Esophagus squamous epithelium (tissue), 5 donors: Measurements from ENCODE around the gene NOSIP. TPM values are rescaled to one million over a fixed set of nuclear protein-coding genes. Genes with fewer than 3 reads are reported as not detected.

Experiments
- DNase-seq: peaks from one replicate; lab custom pipeline; 2025; lab: John Stamatoyannopoulos, UW
- H3K27ac ChIP-seq, 4 donors: fragments of 200-600 bp; sonication (generic); one replicate each; pipeline ENCODE4 v1.5.1; 2016 to 2019; ENCODE audit warnings: mild to moderate bottlenecking in 1 of 4
- H3K27me3 ChIP-seq, 4 donors: fragments of 200-600 bp; sonication (generic); 1 replicate in 3 of 4; 2 replicates in 1 of 4; pipeline versions ENCODE4 v1.5.1 to v1.6.0; 2017 to 2021; ENCODE audit warnings: antibody characterized with exemption in 1 of 4
- H3K36me3 ChIP-seq, 3 donors: fragments of 200-600 bp; sonication (generic); one replicate each; pipeline ENCODE4 v1.5.1; 2016 to 2019
- H3K4me1 ChIP-seq, 3 donors: fragments of 200-600 bp; sonication (generic); one replicate each; pipeline ENCODE4 v1.5.1; 2017 to 2019
- H3K4me3 ChIP-seq, 4 donors: fragments of 200-600 bp; sonication (generic); 1 replicate in 3 of 4; 2 replicates in 1 of 4; pipeline ENCODE4 v1.5.1; 2016 to 2019; ENCODE audit warnings: mild to moderate bottlenecking in 2 of 4, moderate library complexity in 1 of 4
- H3K9me3 ChIP-seq, 3 donors: fragments of 200-600 bp; sonication (generic); one replicate each; pipeline ENCODE4 v1.5.1; 2016 to 2019
- CTCF ChIP-seq, 6 experiments: fragments of 450-650 bp in 4 of 6; fragments of 200-600 bp in 2 of 6; sonication (generic) in 2 of 6; IDR thresholded peaks; one replicate each; pipeline ENCODE4 v1.5.1; 2016 to 2019; ENCODE audit warnings: antibody characterized with exemption in 6 of 6, mild to moderate bottlenecking in 4 of 6, moderate library complexity in 4 of 6
- POLR2A ChIP-seq, 4 donors: fragments of 450-650 bp; IDR thresholded peaks; one replicate each; pipeline ENCODE4 v1.6.1; 2017; ENCODE audit warnings: antibody characterized with exemption in 4 of 4, mild to moderate bottlenecking in 4 of 4, moderate library complexity in 3 of 4
- WGBS, 2 donors: methylation state at CpG; one replicate each; pipeline ENCODE4 v1.1.5; 2018; 5-methylcytosine and 5-hydroxymethylcytosine counted together
- intact Hi-C: fragments of 100-400 bp; cut with DNase I; formaldehyde crosslinking; loops from one replicate; pipeline ENCODE4 v1.15.0; 2022
- total RNA-seq, 4 donors: library from RNA; depleted of rRNA; stranded (reverse); fragments of >200 nt; gene quantifications; one replicate each; pipeline ENCODE4 v1.1.0, GENCODE V29; 2016
- donor health status: DM: yes; HTN: yes; CAD: no.

NOSIP gene
- total RNA-seq, 4 donors from 2014 or later, result 37.8 to 50.7 (median 40.2) TPM

- Histone ChIP-seq H3K4me3 (peak within 1 kb of the TSS; percentile 37 to 78 (median 74)), H3K4me1 (peaks cover 12 to 48% (median 15%) of the 10 kb centered on the region in 3 donors), H3K9me3 (no peaks in the 10 kb centered on the region), H3K27ac (peak within 1 kb of the TSS; percentile 70 to 90 (median 80)), H3K27me3 (no peaks in the 10 kb centered on the region), H3K36me3 (peaks cover 0 to 31% (median 0%) of the 10 kb centered on the region in 3 donors)
- 19 to 21% methylated on average over 10 to 14 of the region's 15 CpGs for WGBS, 2 donors
- intact Hi-C loops, result no loop called here
- TF ChIP-seq POLR2A (IDR thresholded peaks at IDR 0.05), result no peak
- no peak for TF ChIP-seq CTCF (IDR thresholded peaks at IDR 0.05)
- DNase-seq, result no peak
Measured at GRCh38 chr19:49581007-49581508, 702 bp upstream of the NOSIP start, which contains the start of gene PRRG2. PRRG2 (plus strand) TSS chr19:49581316; CDS start chr19:49583220, 1,904 bp downstream.

DNA sequence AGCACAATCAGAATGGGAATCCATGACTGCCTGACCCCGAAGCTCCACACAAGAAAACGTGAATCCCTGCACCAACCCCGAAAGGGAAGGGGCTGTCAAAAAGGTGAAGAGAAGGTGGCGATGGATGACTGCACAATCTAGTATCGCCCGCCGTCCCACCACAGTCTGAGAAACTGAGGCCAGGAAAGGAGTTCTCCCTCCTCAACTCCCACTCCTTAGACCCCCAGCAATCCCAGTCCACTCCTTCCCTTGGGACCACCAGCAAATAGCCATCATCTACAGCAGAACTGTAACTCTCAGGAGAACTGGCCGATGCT is 451 bp downstream of the NOSIP start:
- intact Hi-C loops, result loop anchor here (10.0 kb wide), 1 partner anchor 95 kb away; the partner anchor contains the start of gene PRMT1
- peaks cover 12 to 48% (median 15%) of the 10 kb centered on the region in 3 donors for H3K4me1 ChIP-seq
- H3K36me3 ChIP-seq, result peaks cover 0 to 34% (median 0%) of the 10 kb centered on the region in 3 donors
- no peaks in the 10 kb centered on the region for H3K9me3 ChIP-seq
- H3K27ac ChIP-seq, result peak overlapping the region; percentile 70 to 90 (median 80)
- no peak for DNase-seq
- TF ChIP-seq POLR2A (IDR thresholded peaks at IDR 0.05) (no peak), CTCF (IDR thresholded peaks at IDR 0.05) (no peak)
- H3K4me3 ChIP-seq, result peak overlapping the region; percentile 37 to 78 (median 74)
- 1 to 3% methylated on average over 6 to 8 of the region's 8 CpGs for WGBS, 2 donors
- no peaks in the 10 kb centered on the region for H3K27me3 ChIP-seq

DNA sequence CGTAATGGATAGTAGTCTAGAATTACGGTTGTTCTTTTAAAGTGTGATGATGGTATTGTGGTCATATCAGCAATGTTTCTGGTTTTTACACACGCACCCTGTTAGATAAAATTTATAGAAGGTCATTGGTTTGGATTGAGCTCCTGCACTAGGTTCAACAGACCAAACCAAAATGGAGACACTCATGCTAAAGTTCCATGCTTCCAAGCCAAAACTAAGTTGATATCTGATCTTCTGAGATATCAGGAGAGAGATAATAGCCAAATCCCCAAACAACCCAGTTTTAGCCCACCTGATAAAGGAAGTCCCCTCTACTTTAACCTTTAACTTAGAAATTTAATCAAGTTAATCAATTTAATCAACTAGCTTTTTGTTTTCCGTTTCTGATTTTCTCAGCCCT is 1.2 kb downstream of the NOSIP start:
- DNase-seq, result no peak
- intact Hi-C loops, result loop anchor here (10.0 kb wide), 1 partner anchor 96 kb away; the partner anchor contains the start of gene PRMT1
- H3K27ac ChIP-seq, result peak overlapping the region in 1 of 4 donors; percentile 90
- TF ChIP-seq CTCF (IDR thresholded peaks at IDR 0.05), result no peak
- no peak for TF ChIP-seq POLR2A (IDR thresholded peaks at IDR 0.05)
- H3K4me3 ChIP-seq, result peak overlapping the region in 1 of 4 donors; percentile 78
- H3K27me3 ChIP-seq, result no peaks in the 10 kb centered on the region
- WGBS, 2 donors, result 70 to 77% methylated on average over 4 of the region's 4 CpGs
- peaks cover 12 to 48% (median 15%) of the 10 kb centered on the region in 3 donors for H3K4me1 ChIP-seq
- H3K9me3 ChIP-seq, result no peaks in the 10 kb centered on the region
- H3K36me3 ChIP-seq, result peaks cover 0 to 37% (median 0%) of the 10 kb centered on the region in 3 donors

- WGBS, 2 donors, result 100% methylated on average over 2 of the region's 2 CpGs
Measured at GRCh38 chr19:49574206-49574755, 6.1 kb downstream of the NOSIP start.

More at GRCh38 chr19:49574206-49574755, 6.1 kb downstream of the NOSIP start:
- no peaks in the 10 kb centered on the region for H3K27me3 ChIP-seq
- H3K27ac ChIP-seq, result no peak overlapping the region
- intact Hi-C loops, result loop anchor here (10.0 kb wide), 1 partner anchor 101 kb away; the partner anchor contains the start of gene PRMT1
- no peak overlapping the region for H3K4me3 ChIP-seq
- no peak for TF ChIP-seq CTCF (IDR thresholded peaks at IDR 0.05)
- TF ChIP-seq POLR2A (IDR thresholded peaks at IDR 0.05), result no peak
- DNase-seq, result no peak
- H3K36me3 ChIP-seq, result peaks cover 0 to 41% (median 0%) of the 10 kb centered on the region in 3 donors
- no peaks in the 10 kb centered on the region for H3K9me3 ChIP-seq
- peaks cover 0 to 44% (median 11%) of the 10 kb centered on the region in 3 donors for H3K4me1 ChIP-seq
